Measurements from ENCODE around the gene EIF4G3.
"Not testable (repeated sequence)": the region's sequence is repeated elsewhere in the genome, so short reads cannot be mapped to it uniquely, and the experiment has no call there.

DNA sequence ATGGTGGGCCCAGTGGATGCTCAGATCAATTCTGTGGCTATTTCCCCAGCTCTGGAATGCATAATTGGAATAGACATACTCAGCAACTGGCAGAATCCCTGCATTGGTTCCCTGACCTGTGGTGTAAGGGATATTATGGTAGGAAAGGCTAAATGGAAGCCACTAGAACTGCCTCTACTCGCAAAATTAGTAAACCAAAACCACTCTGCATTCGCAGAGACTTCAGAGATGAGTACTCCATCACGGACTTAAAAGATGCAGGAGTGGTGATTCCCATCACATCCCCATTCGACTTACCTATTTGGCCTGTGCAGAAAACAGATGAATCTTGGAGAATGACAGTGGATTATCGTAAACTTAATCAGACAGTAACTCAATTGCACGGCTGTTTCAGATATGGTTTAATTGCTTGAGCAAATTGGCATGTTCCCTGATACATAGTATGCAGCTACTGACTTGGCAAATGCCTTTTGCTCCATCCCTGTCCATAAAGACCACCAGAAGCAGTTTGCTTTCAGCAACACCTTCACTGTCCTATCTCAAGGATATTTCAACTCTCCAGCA is 31.5 kb upstream of the EIF4G3 start:
- not testable (repeated sequence) for TF ChIP-seq CTCF (IDR thresholded peaks at IDR 0.05 in 4 of 5, conservative IDR thresholded peaks at IDR 0.05 in 1 of 5); POLR2A (IDR thresholded peaks at IDR 0.05)

Data from gastrocnemius medialis (tissue), 4 donors.